HL-60 (cell line): Measurements from ENCODE around the gene FLT4.

Experiments used
- CTCF ChIP-seq: IDR thresholded peaks from one replicate; pipeline ENCODE4 v1.5.1; 2011; ENCODE audit warnings: low read length, control low read depth, inconsistent platforms; ENCODE audit not compliant: insufficient read depth
- GABPA ChIP-seq: IDR thresholded peaks from 2 replicates; pipeline ENCODE4 v1.6.1; 2012; ENCODE audit warnings: low read depth
- POLR2AphosphoS5 ChIP-seq: IDR thresholded peaks from 2 replicates; pipeline ENCODE4 v1.6.1; 2012; ENCODE audit warnings: low read depth
- REST ChIP-seq: IDR thresholded peaks from 2 replicates; pipeline ENCODE4 v1.6.1; 2012; ENCODE audit warnings: low read depth; ENCODE audit not compliant: insufficient replicate concordance
- SPI1 ChIP-seq: IDR thresholded peaks from 2 replicates; pipeline ENCODE4 v1.6.1; 2012; ENCODE audit warnings: low read depth, mild to moderate bottlenecking, borderline replicate concordance

- no peak for TF ChIP-seq CTCF
- no peak for TF ChIP-seq POLR2AphosphoS5
- no peak for TF ChIP-seq REST
- no peak for TF ChIP-seq GABPA
- TF ChIP-seq SPI1, result no peak
Observed at GRCh38 chr5:180692429-180692828, 43.0 kb upstream of the FLT4 start.
